Endothelial cell of umbilical vein (primary cell): Measurements from ENCODE around the gene CGB3. TPM values are rescaled to one million over a fixed set of nuclear protein-coding genes. Genes with fewer than 3 reads are reported as not detected.
A peak's percentile ranks its signal among the peaks of the same experiment; 100 is the strongest.

Experiments
- BruUV-seq: library from RNA; stranded (reverse); fragments of 400-500 nt; replicated peaks from 2 replicates; lab custom pipeline; 2021; lab: Mats Ljungman, UMichigan
- CTCF ChIA-PET: fragments of 300-600, 350-600 bp; sonication (Branson Sonifier 250); formaldehyde crosslinking; loops from one replicate; lab custom pipeline; 2021; ENCODE audit warnings: antibody characterized with exemption, inconsistent platforms; lab: Charles Lee
- POLR2A ChIA-PET: fragments of 300-600, 350-600 bp; sonication (Branson Sonifier 250); formaldehyde crosslinking; loops from one replicate; lab custom pipeline; 2021; ENCODE audit warnings: antibody characterized with exemption, inconsistent platforms; lab: Charles Lee
- DNase-seq: peaks from one replicate; pipeline ENCODE4 v3.0.0-alpha.2; 2011; ENCODE audit warnings: low read depth, low spot score
- FAIRE-seq: peaks from 2 replicates; lab custom pipeline; 2011; peaks lifted over from hg19 to GRCh38; lab: Jason Lieb, UNC
- H2AFZ ChIP-seq: 2 replicates; pipeline ENCODE4 v1.6.0; 2012; ENCODE audit warnings: low read depth, low read length, control low read depth, inconsistent platforms
- H3K27ac ChIP-seq: 2 replicates; pipeline ENCODE4 v1.5.1; 2011; ENCODE audit warnings: low read depth, mild to moderate bottlenecking, control low read depth, low read length, moderate library complexity; ENCODE audit not compliant: insufficient read depth
- H3K27me3 ChIP-seq, 2 experiments: 2 replicates each; pipeline versions ENCODE4 v1.6.0 to v1.6.1; 2011; ENCODE audit warnings: low read length in 2 of 2, mixed read lengths in 1 of 2; ENCODE audit not compliant: control insufficient read depth in 2 of 2, insufficient read depth in 2 of 2
- H3K36me3 ChIP-seq, 2 experiments: 2 replicates in 1 of 2; 3 replicates in 1 of 2; pipeline ENCODE4 v1.5.1; 2011; ENCODE audit warnings: low read length in 2 of 2, mild to moderate bottlenecking in 1 of 2, moderate library complexity in 1 of 2; ENCODE audit not compliant: control insufficient read depth in 2 of 2, insufficient read depth in 2 of 2; ENCODE audit errors: extremely low read depth in 1 of 2
- H3K4me1 ChIP-seq: 3 replicates; pipeline ENCODE4 v1.5.1; 2011; ENCODE audit warnings: mild to moderate bottlenecking, low read length; ENCODE audit not compliant: control insufficient read depth, insufficient read depth; ENCODE audit errors: extremely low read depth
- H3K4me2 ChIP-seq: 2 replicates; pipeline ENCODE4 v1.6.1; 2011; ENCODE audit warnings: low read length, control low read depth, mixed read lengths; ENCODE audit not compliant: insufficient read depth
- H3K4me3 ChIP-seq, 3 experiments: fragments of 200-600 bp in 1 of 3; sonication (generic), shearing (Covaris generic) in 1 of 3; replicated peaks in 1 of 3; 2 replicates each; pipeline ENCODE4 v1.5.1; 2011 to 2016; ENCODE audit warnings: control low read depth in 3 of 3, low read length in 3 of 3, mild to moderate bottlenecking in 2 of 3, inconsistent platforms in 1 of 3, low read depth in 1 of 3, moderate library complexity in 1 of 3; ENCODE audit not compliant: insufficient read depth in 1 of 3
- H3K79me2 ChIP-seq: 2 replicates; pipeline ENCODE4 v1.6.0; 2012; ENCODE audit warnings: low read length, inconsistent platforms; ENCODE audit not compliant: control insufficient read depth, insufficient read depth
- H3K9ac ChIP-seq: replicated peaks from 2 replicates; pipeline ENCODE3; 2011; ENCODE audit warnings: low read length, control low read depth; ENCODE audit not compliant: insufficient read depth; ENCODE audit errors: extremely low read depth
- H3K9me1 ChIP-seq: replicated peaks from 3 replicates; pipeline ENCODE4 v1.6.0; 2011; ENCODE audit warnings: mild to moderate bottlenecking, low read length; ENCODE audit not compliant: control insufficient read depth, insufficient read depth; ENCODE audit errors: extremely low read depth
- H3K9me3 ChIP-seq: replicated peaks from 2 replicates; pipeline ENCODE4 v1.5.1; 2012; ENCODE audit warnings: low read length, inconsistent platforms; ENCODE audit not compliant: control insufficient read depth, insufficient read depth
- H4K20me1 ChIP-seq: replicated peaks from 2 replicates; pipeline ENCODE3; 2011; ENCODE audit warnings: mild to moderate bottlenecking, low read length; ENCODE audit not compliant: control insufficient read depth, insufficient read depth; ENCODE audit errors: extremely low read depth
- CTCF ChIP-seq, 2 donors: IDR thresholded peaks; 1 replicate in 1 of 2; 2 replicates in 1 of 2; pipeline ENCODE4 v1.5.1; 2011; ENCODE audit warnings: low read length in 2 of 2, mild to moderate bottlenecking in 2 of 2, moderate library complexity in 2 of 2, control low read depth in 1 of 2, inconsistent platforms in 1 of 2, low read depth in 1 of 2; ENCODE audit not compliant: insufficient read depth in 1 of 2; ENCODE audit errors: extremely low read depth in 1 of 2
- EZH2 ChIP-seq: IDR thresholded peaks from 2 replicates; pipeline ENCODE4 v1.6.1; 2012; ENCODE audit warnings: borderline replicate concordance, low read depth, mild to moderate bottlenecking, moderate library complexity, low read length, inconsistent platforms; ENCODE audit not compliant: severe bottlenecking
- FOS ChIP-seq: IDR thresholded peaks from 2 replicates; pipeline ENCODE4 v1.6.1; 2011; ENCODE audit warnings: mild to moderate bottlenecking, low read length, moderate library complexity, borderline replicate concordance; ENCODE audit not compliant: insufficient read depth
- GATA2 ChIP-seq: IDR thresholded peaks from 2 replicates; pipeline ENCODE4 v1.7.0; 2011; ENCODE audit warnings: low read depth, mild to moderate bottlenecking, moderate library complexity, mixed read lengths, low read length; ENCODE audit not compliant: insufficient read length, insufficient read depth
- JUN ChIP-seq: IDR thresholded peaks from 2 replicates; pipeline ENCODE4 v1.6.1; 2011; ENCODE audit warnings: borderline replicate concordance, low read depth; ENCODE audit not compliant: insufficient read length, insufficient read depth
- MAX ChIP-seq: IDR thresholded peaks from 2 replicates; pipeline ENCODE4 v1.6.1; 2011; ENCODE audit not compliant: insufficient read depth, insufficient read length
- MYC ChIP-seq: IDR thresholded peaks from one replicate; pipeline ENCODE4 v1.6.1; 2011; ENCODE audit warnings: mild to moderate bottlenecking, low read depth, low read length
- POLR2A ChIP-seq: IDR thresholded peaks from 2 replicates; pipeline ENCODE4 v1.6.1; 2012; ENCODE audit warnings: low read depth, mild to moderate bottlenecking, control low read depth, low read length
- POLR2AphosphoS5 ChIP-seq: IDR thresholded peaks from 2 replicates; pipeline ENCODE4 v1.6.1; 2012; ENCODE audit warnings: low read depth, mild to moderate bottlenecking, control low read depth, low read length, moderate library complexity; ENCODE audit not compliant: insufficient read depth
- dilution Hi-C: fragments of 300-500 bp; cut with MboI; formaldehyde crosslinking; loops from one replicate; pipeline ENCODE4 v1.15.0; 2019; ENCODE audit warnings: low sequenced_read_pairs; ENCODE audit not compliant: extremely low pct_ligation_motif_present
- intact Hi-C: fragments of 100-400 bp; cut with micrococcal nuclease; formaldehyde crosslinking; loops from one replicate; pipeline ENCODE4 v1.10.0; 2022
- polyA plus RNA-seq, 4 experiments: library from polyadenylated mRNA; depleted of rRNA in 3 of 4; stranded (reverse) in 3 of 4; unstranded in 1 of 4; fragments of >200 nt; gene quantifications; 2 replicates each; pipeline versions ENCODE4 v1.2.1 to v1.2.3, GENCODE V29; 2011 to 2012; ENCODE audit warnings: missing spikeins in 1 of 4
- total RNA-seq: library from RNA; stranded (reverse); gene quantifications from 2 replicates; pipeline ENCODE4 v1.2.3, GENCODE V29; 2021

The CGB3 gene
- total and polyA plus RNA-seq, 2 donors (not counting 3 experiments of a cell fraction or from before 2014, with no cell fraction given), result not detected

- H3K79me2 ChIP-seq, result peaks cover 58% of the 10 kb centered on the region
- H4K20me1 ChIP-seq, result no peaks in the 10 kb centered on the region
- FAIRE-seq (peak; percentile 99), DNase-seq (peak; percentile 100)
- ChIA-PET POLR2A (interaction anchor here (0.6 to 1.5 kb wide), 6 partner anchors 10 to 374 kb away, joined by 3 to 6 read pairs (median 3); partner anchors contain the start of genes FTL, PPP1R15A, RPL18 and SPHK2), CTCF (interaction anchor here (0.6 to 3.3 kb wide), 33 partner anchors 10 to 1125 kb away, joined by 3 to 41 read pairs (median 4); partner anchors contain the start of genes LIN7B and PPP1R15A)
- dilution Hi-C loops (no loop called here), intact Hi-C loops (loop anchor here (1.0 to 10.0 kb wide), 6 partner anchors 15 to 359 kb away; partner anchors contain the start of genes DBP, HRC, SNRNP70 and TRPM4)
- H3K27ac ChIP-seq, result peak within 1 kb of the TSS; percentile 61
- TF ChIP-seq FOS (no peak), POLR2AphosphoS5 (peak; percentile 77), POLR2A (peak; percentile 88), JUN (no peak), GATA2 (no peak), MAX (no peak), MYC (peak; percentile 72), CTCF (IDR thresholded peaks at IDR 0.05; ENCODE audit: extremely low read depth in 1 of 2, insufficient read depth in 1 of 2, low read depth in 1 of 2, low read length in 2 of 2) (peak; percentile 98 to 100), EZH2 (no peak)
- peak within 1 kb of the TSS; percentile 91 for H3K4me2 ChIP-seq
- no peaks in the 10 kb centered on the region for H3K27me3 ChIP-seq
- H3K4me3 ChIP-seq, result peak within 1 kb of the TSS; percentile 83 to 92 (median 86)
- H3K9ac ChIP-seq, result peak within 1 kb of the TSS; percentile 89
- H3K9me1 ChIP-seq, result no peaks in the 10 kb centered on the region
- H3K4me1 ChIP-seq, result peaks cover 14% of the 10 kb centered on the region
- peaks cover 0 to 3% of the 10 kb centered on the region in 2 experiments for H3K36me3 ChIP-seq
- H3K9me3 ChIP-seq, result no peaks in the 10 kb centered on the region
- TSS peak; percentile 66 for BruUV-seq
- peak within 1 kb of the TSS; percentile 77 for H2AFZ ChIP-seq
These were observed 30.7 kb downstream of the CGB3 start, which contains the start of the genes GYS1 and RUVBL2 for GRCh38 chr19:48993175-48994034. GYS1 (minus strand) TSS chr19:48993309; CDS start chr19:48993112, 197 bp downstream. RUVBL2 (plus strand) TSS chr19:48993887; CDS start chr19:48993912, 25 bp downstream.
